ES-I3 (cell line): ENCODE results near the gene HIGD1C.
"Not testable (repeated sequence)": the region's sequence is repeated elsewhere in the genome, so short reads cannot be mapped to it uniquely, and the experiment has no call there.

Experiments
- H3K36me3 ChIP-seq: 2 replicates; pipeline ENCODE4 v1.6.1; 2013; ENCODE audit warnings: mild to moderate bottlenecking, low read length, control low read depth, moderate library complexity; ENCODE audit not compliant: insufficient read depth
- H3K4me1 ChIP-seq: 2 replicates; pipeline ENCODE4 v1.6.1; 2013; ENCODE audit warnings: mild to moderate bottlenecking, control low read depth, low read length; ENCODE audit not compliant: insufficient read depth
- H3K9ac ChIP-seq: 2 replicates; pipeline ENCODE4 v1.6.1; 2013; ENCODE audit warnings: low read depth, mild to moderate bottlenecking, low read length, moderate library complexity
- H3K9me3 ChIP-seq: 2 replicates; pipeline ENCODE4 v1.6.1; 2013; ENCODE audit warnings: mild to moderate bottlenecking, low read length, moderate library complexity; ENCODE audit not compliant: control insufficient read depth, insufficient read depth

Gene HIGD1C

DNA sequence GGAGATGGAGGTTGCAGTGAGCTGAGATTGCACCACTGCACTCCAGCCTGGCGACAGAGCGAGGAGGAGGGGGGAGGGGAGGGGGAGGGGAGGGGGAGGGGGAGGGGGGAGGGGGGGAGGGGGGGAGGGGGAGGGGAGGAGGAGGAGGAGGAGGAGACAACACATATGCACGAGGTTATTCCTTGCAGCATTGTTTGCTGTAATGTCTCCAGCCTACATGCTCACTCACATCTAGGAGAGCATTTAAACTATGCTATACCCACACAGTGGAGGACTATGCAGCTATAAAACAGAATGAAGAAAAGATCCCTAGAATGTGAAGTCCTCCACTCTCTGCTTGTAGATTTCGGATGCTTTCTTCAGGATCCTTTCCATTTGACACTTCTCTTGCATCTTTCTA is 3.5 kb upstream of the HIGD1C start:
- Histone ChIP-seq H3K36me3 (no peaks in the 10 kb centered on the region), H3K9ac (no peak overlapping the region), H3K4me1 (no peaks in the 10 kb centered on the region)

DNA sequence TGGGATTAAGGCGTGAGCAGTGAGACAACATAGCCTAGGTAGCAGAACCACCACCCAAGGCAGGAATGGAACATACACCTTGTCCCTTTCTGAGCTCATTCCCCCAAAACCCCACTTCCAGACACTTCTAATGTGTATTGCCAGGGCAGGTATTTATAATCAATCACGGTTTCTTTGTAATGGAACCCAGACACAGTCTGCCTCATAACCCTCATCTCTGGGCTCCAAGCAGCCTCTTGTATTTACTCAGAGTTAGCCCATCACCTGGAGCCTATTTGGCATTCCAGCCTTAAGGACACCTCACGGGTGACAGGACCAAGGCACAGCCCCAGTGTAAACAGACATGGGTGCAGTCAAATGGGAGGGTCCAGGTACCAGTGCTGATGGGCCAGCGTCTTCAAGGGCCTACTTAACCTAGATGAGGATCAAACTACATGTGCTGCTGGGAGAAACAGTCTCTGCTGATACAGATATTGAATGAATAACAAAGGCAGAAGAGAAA is 2.5 kb upstream of the HIGD1C start:
- Histone ChIP-seq H3K4me1 (no peaks in the 10 kb centered on the region), H3K36me3 (no peaks in the 10 kb centered on the region), H3K9me3 (no peaks in the 10 kb centered on the region), H3K9ac (no peak overlapping the region)

More for the DNA sequence above, 3.5 kb upstream of the HIGD1C start:
- no peaks in the 10 kb centered on the region for H3K9me3 ChIP-seq

DNA sequence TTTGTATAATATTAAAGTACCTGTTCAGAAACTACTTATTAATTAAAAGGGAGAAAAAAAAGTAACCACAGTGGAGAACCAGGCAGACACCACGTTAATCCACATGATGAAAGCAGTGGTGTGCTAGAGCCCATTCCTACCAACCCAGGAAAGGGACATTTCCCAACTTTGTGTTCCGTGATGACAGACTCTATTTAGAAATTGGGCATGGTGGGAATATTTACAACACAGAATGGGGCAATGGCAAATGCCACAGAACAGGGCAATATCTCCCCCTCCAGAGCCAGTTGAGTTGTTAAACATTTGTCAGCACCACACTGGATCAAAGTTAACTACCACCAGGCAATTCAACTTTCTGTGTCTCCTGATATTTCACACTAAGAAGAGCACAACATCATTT is 1.2 kb upstream of the HIGD1C start:
- H3K9me3 ChIP-seq, result no peaks in the 10 kb centered on the region
- no peaks in the 10 kb centered on the region for H3K4me1 ChIP-seq
- H3K36me3 ChIP-seq, result no peaks in the 10 kb centered on the region
- no peak overlapping the region for H3K9ac ChIP-seq

DNA sequence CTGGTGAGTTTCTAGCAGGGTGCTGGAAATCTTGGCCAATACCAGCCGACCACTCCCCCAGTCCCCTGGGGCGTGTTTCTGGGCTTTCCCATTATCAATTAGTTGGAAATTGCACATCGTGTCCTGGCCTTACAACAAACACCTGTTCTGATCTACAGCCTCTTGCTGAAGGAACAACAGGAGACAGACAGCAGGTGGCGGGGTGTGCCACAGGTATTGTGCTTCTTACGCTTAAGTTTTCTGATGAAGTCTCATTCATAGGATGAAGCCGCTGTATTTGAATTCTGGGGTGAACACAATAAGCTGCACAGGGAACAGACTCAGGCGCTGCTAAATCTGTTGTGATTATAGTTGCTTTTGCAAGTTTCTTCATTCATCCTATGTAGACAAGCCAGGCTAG is 703 bp downstream of the HIGD1C start:
- H3K9me3 ChIP-seq, result no peaks in the 10 kb centered on the region
- H3K4me1 ChIP-seq, result no peaks in the 10 kb centered on the region
- H3K9ac ChIP-seq, result no peak overlapping the region
- H3K36me3 ChIP-seq, result no peaks in the 10 kb centered on the region

DNA sequence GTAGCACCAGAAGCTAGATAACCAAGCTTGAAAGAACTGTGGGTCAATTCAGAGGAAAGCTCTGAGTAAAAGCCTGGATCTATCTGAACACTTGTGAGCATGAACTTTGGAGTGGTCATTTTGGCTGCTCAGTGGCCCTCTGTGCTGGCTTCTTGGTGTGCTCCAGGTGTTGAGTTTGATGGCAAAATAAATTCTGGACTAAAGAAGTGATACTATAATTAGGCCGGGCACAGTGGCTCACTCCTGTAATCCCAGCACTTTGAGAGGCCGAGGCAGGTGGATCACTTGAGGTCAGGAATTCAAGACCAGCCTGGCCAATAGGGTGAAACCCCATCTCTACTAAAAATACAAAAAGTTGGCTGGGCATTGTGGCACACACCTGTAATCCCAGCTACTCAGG is 2.4 kb downstream of the HIGD1C start:
- H3K9me3 ChIP-seq, H3K36me3 ChIP-seq, H3K9ac ChIP-seq, H3K4me1 ChIP-seq: not testable (repeated sequence)

DNA sequence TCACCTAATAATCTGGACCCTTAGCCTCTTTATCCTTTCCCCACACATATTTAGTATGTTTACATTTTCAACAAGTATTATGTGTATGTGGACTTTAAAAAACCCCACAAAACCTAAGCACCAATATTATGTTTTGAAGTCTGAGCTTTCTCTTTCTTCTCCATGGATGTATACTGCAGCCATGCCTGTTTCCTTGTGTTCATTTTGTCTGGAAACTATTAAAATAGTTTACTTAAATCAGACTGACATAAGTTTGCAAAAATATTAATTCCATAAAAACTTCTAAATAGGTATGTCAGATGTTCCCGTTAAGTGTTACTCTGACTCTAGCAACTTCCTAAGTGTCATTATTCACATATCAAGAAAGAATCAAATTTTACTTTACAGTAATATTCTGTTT is 2.9 kb downstream of the HIGD1C start:
- Histone ChIP-seq H3K9ac (no peak overlapping the region), H3K4me1 (no peaks in the 10 kb centered on the region), H3K9me3 (no peaks in the 10 kb centered on the region), H3K36me3 (no peaks in the 10 kb centered on the region)

DNA sequence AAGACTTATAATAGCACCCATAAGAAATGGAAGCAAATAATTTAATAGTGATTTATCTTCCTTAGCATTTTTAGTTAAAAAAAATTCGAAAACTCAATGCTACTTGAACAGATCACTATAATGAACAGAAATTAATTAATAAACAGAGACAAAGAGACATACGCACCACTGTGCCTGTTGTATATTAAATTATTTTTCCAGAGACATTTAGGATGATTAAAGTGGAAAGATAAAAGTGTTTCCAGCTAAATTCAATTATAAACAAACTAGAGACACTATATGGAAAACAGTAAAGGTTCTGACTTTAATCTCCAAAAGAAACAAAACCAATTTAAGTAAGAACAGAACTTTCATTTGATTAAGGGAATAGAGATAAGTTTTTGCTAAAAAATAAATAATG is 3.4 kb downstream of the HIGD1C start:
- H3K4me1 ChIP-seq, result no peaks in the 10 kb centered on the region
- H3K9ac ChIP-seq, result no peak overlapping the region
- no peaks in the 10 kb centered on the region for H3K9me3 ChIP-seq
- H3K36me3 ChIP-seq, result no peaks in the 10 kb centered on the region

DNA sequence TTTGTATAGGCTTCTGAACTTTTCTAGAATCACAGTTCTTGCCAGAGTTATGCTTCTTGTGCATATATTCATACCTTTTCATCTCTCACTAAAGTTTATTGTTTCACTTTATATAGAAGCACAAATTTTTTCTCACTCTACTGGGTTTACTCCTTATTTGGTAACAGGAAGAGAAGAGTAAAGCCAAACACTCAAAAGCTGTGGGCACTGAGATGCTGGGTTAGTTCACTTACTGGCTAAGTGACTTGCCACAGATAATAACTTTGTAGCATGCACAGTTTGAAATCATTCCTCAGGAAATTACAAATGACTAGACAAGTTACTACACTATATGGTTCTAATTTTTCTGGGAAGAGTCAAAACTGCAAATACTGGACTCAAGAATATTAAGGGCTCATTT is 7.8 kb downstream of the HIGD1C start:
- Histone ChIP-seq H3K9me3 (no peaks in the 10 kb centered on the region), H3K36me3 (no peaks in the 10 kb centered on the region), H3K4me1 (no peaks in the 10 kb centered on the region), H3K9ac (no peak overlapping the region)

DNA sequence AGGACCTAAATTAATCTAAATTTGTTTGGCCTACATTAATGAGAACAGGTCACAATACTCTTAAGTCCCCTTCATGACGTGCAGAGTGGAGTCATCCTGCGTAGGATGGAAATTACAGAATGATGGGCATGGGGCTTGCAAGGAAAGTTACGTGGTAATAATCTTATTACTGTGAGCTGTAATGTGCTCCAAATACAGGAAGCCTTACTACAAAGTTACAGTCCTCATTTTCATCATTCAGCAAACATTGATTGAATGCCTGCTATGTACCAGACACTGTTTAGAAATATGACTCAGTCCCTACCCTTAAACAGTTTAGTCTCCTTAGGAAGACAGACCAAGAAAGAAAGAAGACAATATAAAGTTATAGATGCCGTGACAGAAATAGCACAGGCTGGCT is 9.4 kb downstream of the HIGD1C start:
- Histone ChIP-seq H3K9me3 (no peaks in the 10 kb centered on the region), H3K36me3 (no peaks in the 10 kb centered on the region), H3K9ac (no peak overlapping the region), H3K4me1 (no peaks in the 10 kb centered on the region)

DNA sequence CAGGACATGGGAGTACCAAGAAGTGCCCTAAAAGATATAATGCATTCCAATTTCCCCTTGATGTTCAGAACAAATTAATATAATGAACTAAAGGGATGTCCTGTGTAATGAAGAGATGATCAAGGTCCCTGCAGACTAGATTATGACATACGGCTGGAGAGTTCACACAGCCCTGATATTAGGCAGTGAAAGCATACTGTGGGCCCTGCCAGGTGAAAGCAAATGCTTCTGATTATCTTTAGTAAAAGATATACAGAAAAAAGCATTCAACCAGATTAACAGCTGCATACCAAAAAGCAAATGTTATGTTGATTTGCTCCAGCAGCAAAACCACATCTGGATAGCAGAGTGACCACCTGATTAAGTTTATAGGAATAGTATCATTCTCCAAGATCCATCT is 12.1 kb downstream of the HIGD1C start:
- H3K36me3 ChIP-seq, result no peaks in the 10 kb centered on the region
- H3K4me1 ChIP-seq, result no peaks in the 10 kb centered on the region
- H3K9me3 ChIP-seq, result no peaks in the 10 kb centered on the region
- H3K9ac ChIP-seq, result no peak overlapping the region

DNA sequence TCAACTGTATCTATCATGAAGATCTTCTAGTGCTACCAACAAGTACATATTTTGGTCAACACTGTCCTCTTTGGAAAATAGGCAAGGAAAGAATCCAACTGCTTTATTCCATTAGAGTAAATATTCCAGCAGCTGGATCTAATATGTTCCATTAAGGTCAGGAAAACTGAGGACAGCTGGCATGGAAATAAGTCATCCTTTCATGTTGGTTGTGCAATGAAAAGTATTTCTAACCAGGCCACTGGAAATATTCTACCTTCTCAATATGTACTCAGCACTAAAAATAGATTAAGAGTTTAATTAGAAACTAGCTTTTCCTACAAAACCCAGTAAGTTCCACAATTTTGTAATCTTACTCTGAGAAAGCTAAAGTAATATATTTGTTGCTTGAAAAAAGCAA is 19.6 kb downstream of the HIGD1C start:
- Histone ChIP-seq H3K9ac (no peak overlapping the region), H3K4me1 (no peaks in the 10 kb centered on the region), H3K9me3 (peaks cover 11% of the 10 kb centered on the region; the same call in 1 of the 2 replicates), H3K36me3 (no peaks in the 10 kb centered on the region)

DNA sequence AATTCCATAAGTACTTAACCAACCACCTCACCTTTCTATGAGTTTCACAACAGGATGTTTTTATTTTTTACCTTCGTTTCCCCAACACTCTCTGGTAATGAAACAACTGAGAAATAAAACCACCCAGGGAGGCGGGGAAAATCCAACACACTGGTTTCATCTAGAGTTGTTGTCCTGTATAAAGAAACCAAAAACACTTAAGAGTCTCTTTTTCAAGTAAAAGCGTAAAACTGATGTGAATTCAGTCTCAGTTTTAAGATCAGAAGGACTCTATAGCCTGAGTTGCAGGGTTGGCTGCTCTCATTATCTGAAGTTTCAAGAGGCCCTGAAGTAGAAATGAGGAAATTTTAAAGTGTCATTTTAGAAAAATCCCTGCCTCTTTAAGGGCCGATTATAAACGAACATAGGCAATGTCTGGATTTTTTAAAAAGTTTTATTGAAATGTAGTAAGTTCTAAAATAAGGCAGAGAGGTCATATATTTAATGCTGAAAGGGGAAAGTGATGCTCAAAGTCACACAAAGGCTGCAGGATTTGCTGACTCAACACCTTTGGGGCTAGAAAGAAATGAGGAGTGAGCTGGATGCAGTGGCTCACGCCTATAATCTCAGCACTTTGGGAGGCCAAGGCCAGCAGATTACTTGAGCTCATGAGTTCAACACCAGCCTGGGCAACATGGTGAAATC is 27.2 kb downstream of the HIGD1C start:
- Histone ChIP-seq H3K4me1 (peaks cover 3% of the 10 kb centered on the region; the same call in 1 of the 2 replicates), H3K9me3 (no peaks in the 10 kb centered on the region), H3K9ac (no peak overlapping the region), H3K36me3 (no peaks in the 10 kb centered on the region)

DNA sequence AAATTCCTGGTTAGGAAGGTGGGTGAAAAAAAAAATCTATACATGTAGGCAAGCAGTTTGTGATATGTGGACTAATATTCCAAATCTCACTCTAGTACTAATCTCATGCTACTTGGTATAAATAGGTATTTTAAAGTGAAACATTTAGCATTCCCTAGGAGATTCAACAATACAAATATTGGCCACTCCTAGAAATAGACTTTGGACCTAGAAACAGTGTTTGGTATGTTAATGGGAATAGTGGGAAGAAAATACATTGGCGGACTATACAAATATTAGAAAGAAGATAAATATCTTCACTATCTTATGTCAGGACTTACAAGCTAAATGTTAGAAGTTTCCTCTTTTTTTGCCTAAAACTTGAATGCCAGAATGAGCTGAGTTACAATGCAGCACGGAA is 28.2 kb downstream of the HIGD1C start:
- H3K9ac ChIP-seq, result no peak overlapping the region
- H3K4me1 ChIP-seq, result peaks cover 3% of the 10 kb centered on the region; the same call in 1 of the 2 replicates
- H3K9me3 ChIP-seq, result no peaks in the 10 kb centered on the region
- H3K36me3 ChIP-seq, result no peaks in the 10 kb centered on the region

DNA sequence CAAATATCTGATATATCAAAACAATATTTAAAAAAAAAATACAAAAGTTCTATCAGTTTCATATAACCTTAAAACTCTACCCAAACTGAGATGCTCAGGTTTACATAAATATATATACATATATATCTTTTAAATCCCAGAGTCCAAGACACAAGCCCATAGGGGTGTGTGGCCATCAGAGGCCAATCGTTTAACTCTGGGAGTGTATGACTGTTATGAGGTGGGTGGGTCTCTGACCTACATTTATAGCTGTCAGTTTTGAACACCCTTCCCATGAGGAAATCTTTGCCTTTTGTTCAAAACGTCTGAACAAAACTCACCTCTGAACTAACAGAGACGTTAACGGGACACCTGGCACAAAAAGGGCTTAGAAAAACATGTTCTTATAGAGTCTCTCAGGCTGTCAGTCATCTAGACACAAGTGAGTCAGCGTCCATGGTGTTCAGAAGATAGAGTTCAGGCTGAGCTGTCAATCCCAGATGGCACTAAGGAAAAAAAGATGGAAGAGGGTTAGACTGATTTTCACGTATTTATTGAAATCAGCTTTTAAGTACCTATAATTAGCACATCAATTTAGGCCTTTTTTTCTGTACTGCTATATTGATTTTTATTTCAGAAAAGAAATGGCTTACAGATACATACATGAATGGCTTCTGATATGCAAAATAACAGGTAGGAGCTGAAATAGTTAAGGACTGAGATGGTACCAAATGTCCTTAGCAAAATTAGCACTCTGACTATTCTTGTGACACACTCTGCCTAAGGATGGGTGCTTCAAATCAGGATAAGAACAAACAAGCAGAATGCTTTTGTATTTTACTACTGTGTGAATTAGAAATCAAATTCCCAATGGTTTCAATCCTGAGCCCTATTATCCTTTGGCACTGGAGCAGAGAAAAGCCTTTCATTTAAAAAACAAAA is 29.2 kb downstream of the HIGD1C start:
- Histone ChIP-seq H3K36me3 (no peaks in the 10 kb centered on the region), H3K9ac (no peak overlapping the region), H3K4me1 (peaks cover 3% of the 10 kb centered on the region; the same call in 1 of the 2 replicates), H3K9me3 (no peaks in the 10 kb centered on the region)
